IMR-90 (cell line): ENCODE data around the gene C8A. TPM values are rescaled to one million over a fixed set of nuclear protein-coding genes. Genes with fewer than 3 reads are reported as not detected.

Source experiments
- ATAC-seq: fragments of 200-7000 bp; cut with Tn5 transposase; 2 replicates; pipeline ENCODE4 v1.9.1; 2020; ENCODE audit warnings: low read depth, mild to moderate bottlenecking, moderate library complexity
- BruUV-seq: library from RNA; stranded (reverse); fragments of 400-500 nt; replicated peaks from 2 replicates; lab custom pipeline; 2021; lab: Mats Ljungman, UMichigan
- CTCF ChIA-PET: fragments of 300-600 bp; formaldehyde crosslinking; extraction: SDS; loops from one replicate; lab custom pipeline; 2021; ENCODE audit warnings: antibody characterized with exemption; lab: Yijun Ruan, JAX
- POLR2A ChIA-PET: fragments of 300-600 bp; sonication (Branson Sonifier 250); formaldehyde crosslinking; loops from one replicate; lab custom pipeline; 2022; ENCODE audit warnings: antibody characterized with exemption; ENCODE audit not compliant: unreplicated experiment; lab: Charles Lee
- DNase-seq: peaks from one replicate; pipeline ENCODE4 v3.0.0; 2013
- H2AFZ ChIP-seq: replicated peaks from 2 replicates; pipeline ENCODE3; 2013; ENCODE audit warnings: low read length, mild to moderate bottlenecking; ENCODE audit not compliant: poor library complexity
- H2AK5ac ChIP-seq: 2 replicates; pipeline ENCODE4 v1.6.1; 2013; ENCODE audit warnings: low read depth, low read length, inconsistent platforms
- H2AK9ac ChIP-seq: replicated peaks from 2 replicates; pipeline ENCODE3; 2013; ENCODE audit warnings: mild to moderate bottlenecking, low read depth, low read length, moderate library complexity; ENCODE audit not compliant: poor library complexity
- H2BK120ac ChIP-seq: 2 replicates; pipeline ENCODE4 v1.6.1; 2013; ENCODE audit warnings: low read depth, low read length, inconsistent platforms
- H2BK15ac ChIP-seq: 3 replicates; pipeline ENCODE4 v1.6.1; 2013; ENCODE audit warnings: low read depth, low read length, inconsistent platforms
- H2BK20ac ChIP-seq: 2 replicates; pipeline ENCODE4 v1.6.1; 2013; ENCODE audit warnings: low read depth, mild to moderate bottlenecking, inconsistent platforms, low read length, moderate library complexity
- H2BK5ac ChIP-seq: 2 replicates; pipeline ENCODE4 v1.6.1; 2013; ENCODE audit warnings: mild to moderate bottlenecking, low read depth, low read length, inconsistent platforms; ENCODE audit not compliant: poor library complexity, severe bottlenecking
- H3K14ac ChIP-seq: replicated peaks from 2 replicates; pipeline ENCODE4 v1.6.1; 2013; ENCODE audit warnings: low read depth, low read length, inconsistent platforms
- H3K18ac ChIP-seq: 2 replicates; pipeline ENCODE4 v1.6.1; 2013; ENCODE audit warnings: low read depth, low read length, control low read depth
- H3K23ac ChIP-seq: 2 replicates; pipeline ENCODE4 v1.6.1; 2013; ENCODE audit warnings: low read depth, low read length, inconsistent platforms
- H3K27ac ChIP-seq: 2 replicates; pipeline ENCODE4 v1.5.1; 2013; ENCODE audit warnings: mild to moderate bottlenecking, control low read depth, low read length; ENCODE audit not compliant: insufficient read depth
- H3K27me3 ChIP-seq: 2 replicates; pipeline ENCODE4 v1.6.1; 2013; ENCODE audit warnings: low read length; ENCODE audit not compliant: control insufficient read depth, insufficient read depth
- H3K36me3 ChIP-seq: 2 replicates; pipeline ENCODE4 v1.6.1; 2013; ENCODE audit warnings: low read length, mixed read lengths; ENCODE audit not compliant: control insufficient read depth, insufficient read depth
- H3K4ac ChIP-seq: 2 replicates; pipeline ENCODE4 v1.6.1; 2013; ENCODE audit warnings: low read depth, low read length, inconsistent platforms
- H3K4me1 ChIP-seq: 2 replicates; pipeline ENCODE4 v1.6.1; 2013; ENCODE audit warnings: low read length, mixed read lengths; ENCODE audit not compliant: control insufficient read depth, insufficient read depth
- H3K4me2 ChIP-seq: 2 replicates; pipeline ENCODE4 v1.6.1; 2013; ENCODE audit warnings: low read depth, mild to moderate bottlenecking, control low read depth, low read length, moderate library complexity
- H3K4me3 ChIP-seq: 2 replicates; pipeline ENCODE4 v1.5.1; 2013; ENCODE audit warnings: low read depth, mild to moderate bottlenecking, control low read depth, low read length, moderate library complexity; ENCODE audit not compliant: insufficient read depth
- H3K56ac ChIP-seq: 2 replicates; pipeline ENCODE4 v1.6.1; 2013; ENCODE audit warnings: low read length, inconsistent platforms; ENCODE audit not compliant: insufficient read depth; ENCODE audit errors: extremely low read depth
- H3K79me1 ChIP-seq, 2 experiments: 2 replicates each; pipeline ENCODE4 v1.6.1; 2013; ENCODE audit warnings: low read length in 2 of 2, inconsistent platforms in 1 of 2, low read depth in 1 of 2
- H3K9ac ChIP-seq: 2 replicates; pipeline ENCODE4 v1.6.1; 2013; ENCODE audit warnings: low read depth, low read length, control low read depth
- H3K9me1 ChIP-seq: 2 replicates; pipeline ENCODE4 v1.6.1; 2013; ENCODE audit warnings: low read length, inconsistent platforms; ENCODE audit not compliant: insufficient read depth
- H3K9me3 ChIP-seq: 2 replicates; pipeline ENCODE4 v1.6.1; 2013; ENCODE audit warnings: low read length; ENCODE audit not compliant: control insufficient read depth, insufficient read depth
- H4K20me1 ChIP-seq: 2 replicates; pipeline ENCODE4 v1.6.1; 2013; ENCODE audit warnings: low read length, inconsistent platforms; ENCODE audit not compliant: insufficient read depth
- H4K5ac ChIP-seq: 2 replicates; pipeline ENCODE4 v1.6.1; 2013; ENCODE audit warnings: mild to moderate bottlenecking, low read depth, low read length, control low read depth
- H4K8ac ChIP-seq, 2 experiments: 2 replicates each; pipeline ENCODE4 v1.6.1; 2013; ENCODE audit warnings: low read depth in 2 of 2, low read length in 2 of 2, control low read depth in 1 of 2, inconsistent platforms in 1 of 2
- H4K91ac ChIP-seq: 2 replicates; pipeline ENCODE4 v1.6.1; 2013; ENCODE audit warnings: low read depth, low read length, inconsistent platforms; ENCODE audit not compliant: insufficient read depth
- MAZ ChIP-seq: IDR thresholded peaks from 2 replicates; pipeline ENCODE4 v1.6.1; 2012; ENCODE audit warnings: low read depth, mild to moderate bottlenecking, low read length, improper control_type of control experiment, moderate library complexity, borderline replicate concordance
- WGBS, 2 experiments: methylation state at CpG; one replicate each; pipeline versions ENCODE4 v1.1.5 to v1.1.7; 2013; ENCODE audit warnings: missing lambda C conversion rate in 2 of 2; ENCODE audit not compliant: insufficient read length in 1 of 2; ENCODE audit errors: extremely low coverage in 2 of 2; 5-methylcytosine and 5-hydroxymethylcytosine counted together
- dilution Hi-C: fragments of 300-500 bp; cut with HindIII; formaldehyde crosslinking; loops from one replicate; pipeline ENCODE4 v1.14.3; 2018; ENCODE audit warnings: low sequenced_read_pairs; ENCODE audit not compliant: unreplicated experiment
- in situ Hi-C: fragments of 300-500 bp; cut with MboI; formaldehyde crosslinking; loops from 3 replicates; pipeline ENCODE4 v1.14.3; 2019; ENCODE audit warnings: low sequenced_read_pairs, inconsistent platforms, mixed read lengths
- intact Hi-C: fragments of 100-400 bp; cut with micrococcal nuclease; formaldehyde crosslinking; loops from 2 replicates; pipeline ENCODE4 v1.10.0; 2022
- polyA plus RNA-seq, 3 experiments: library from polyadenylated mRNA; depleted of rRNA; stranded (reverse); fragments of >200 nt; gene quantifications; 2 replicates each; pipeline ENCODE4 v1.2.3, GENCODE V29; 2012; ENCODE audit warnings: low replicate concordance in 1 of 3
- total RNA-seq: library from RNA; depleted of rRNA; stranded (reverse); fragments of >200 nt; gene quantifications from 2 replicates; pipeline ENCODE4 v1.2.3, GENCODE V29; 2012

The C8A gene
- total and polyA plus RNA-seq, 2 of the 4 experiments (the other 2 are of a cell fraction) = not detected

- Histone ChIP-seq H3K4ac (no peak overlapping the region), H3K9me1 (no peaks in the 10 kb centered on the region), H3K9me3 (no peaks in the 10 kb centered on the region), H2BK5ac (no peak overlapping the region), H4K5ac (no peak overlapping the region), H2AFZ (no peak overlapping the region), H4K8ac (no peak overlapping the region), H3K9ac (no peak overlapping the region), H3K27ac (no peak overlapping the region), H3K36me3 (no peaks in the 10 kb centered on the region), H2BK15ac (no peak overlapping the region), H4K20me1 (no peaks in the 10 kb centered on the region), H3K23ac (no peak overlapping the region), H3K14ac (no peak overlapping the region), H2BK20ac (no peak overlapping the region), H3K4me3 (no peak overlapping the region), H2AK5ac (no peak overlapping the region), H2BK120ac (no peak overlapping the region), H3K79me1 (no peaks in the 10 kb centered on the region), H4K91ac (no peak overlapping the region), H3K4me2 (no peak overlapping the region), H3K27me3 (peaks cover 7% of the 10 kb centered on the region), H3K18ac (no peak overlapping the region), H3K56ac (no peak overlapping the region), H3K4me1 (no peaks in the 10 kb centered on the region; the same call in 1 of the 2 replicates), H2AK9ac (no peak overlapping the region)
- BruUV-seq = no TSS peak
- ChIA-PET POLR2A (no interaction called here), CTCF (no interaction called here)
- TF ChIP-seq MAZ = no peak
- intact Hi-C loops = no loop called here
- DNase-seq = no peak
- WGBS, 2 experiments = 40% methylated on average over 1 of the region's 2 CpGs; no CpG with 5 or more reads in 1 of the 2 experiments
- dilution Hi-C loops = no loop called here
- in situ Hi-C loops = no loop called here
- ATAC-seq = no peak
These were observed 84.6 kb downstream of the C8A start for GRCh38 chr1:56939209-56939608.
